Mesenchymal stem cell (in vitro differentiated cells and primary cell): ENCODE measurements around the gene TMED3.
A peak's percentile ranks its signal among the peaks of the same experiment; 100 is the strongest.

Experiments
- DNase-seq: peaks from one replicate; pipeline ENCODE4 v3.0.0-alpha.2; 2013
- H2AFZ ChIP-seq: one replicate; pipeline ENCODE4 v1.6.1; 2013; ENCODE audit warnings: low read depth, mild to moderate bottlenecking, control low read depth, inconsistent platforms, low read length, moderate library complexity
- H2AK5ac ChIP-seq: 2 replicates; pipeline ENCODE4 v1.6.1; 2013; ENCODE audit warnings: low read length, moderate library complexity, mild to moderate bottlenecking, inconsistent platforms; ENCODE audit not compliant: severe bottlenecking
- H2BK120ac ChIP-seq: one replicate; pipeline ENCODE4 v1.6.1; 2013; ENCODE audit warnings: low read depth, mild to moderate bottlenecking, inconsistent platforms, low read length, moderate library complexity
- H2BK12ac ChIP-seq, 2 experiments: one replicate each; pipeline ENCODE4 v1.6.1; 2013; ENCODE audit warnings: inconsistent platforms in 2 of 2, low read length in 2 of 2, mild to moderate bottlenecking in 2 of 2, moderate library complexity in 2 of 2, control low read depth in 1 of 2
- H2BK15ac ChIP-seq: one replicate; pipeline ENCODE4 v1.6.1; 2013; ENCODE audit warnings: mild to moderate bottlenecking, low read depth, inconsistent platforms; ENCODE audit not compliant: poor library complexity, severe bottlenecking
- H2BK5ac ChIP-seq: 2 replicates; pipeline ENCODE4 v1.6.1; 2013; ENCODE audit warnings: low read depth, mild to moderate bottlenecking, low read length, control low read depth, inconsistent platforms; ENCODE audit not compliant: poor library complexity, severe bottlenecking
- H3K14ac ChIP-seq, 2 experiments: one replicate each; pipeline ENCODE4 v1.6.1; 2013; ENCODE audit warnings: inconsistent platforms in 2 of 2, low read length in 2 of 2, control low read depth in 1 of 2, mild to moderate bottlenecking in 1 of 2, moderate library complexity in 1 of 2
- H3K18ac ChIP-seq, 2 experiments: one replicate each; pipeline ENCODE4 v1.6.1; 2013; ENCODE audit warnings: inconsistent platforms in 2 of 2, low read length in 2 of 2, control low read depth in 1 of 2, low read depth in 1 of 2, mild to moderate bottlenecking in 1 of 2
- H3K23ac ChIP-seq, 2 experiments: one replicate each; pipeline ENCODE4 v1.6.1; 2013; ENCODE audit warnings: inconsistent platforms in 2 of 2, low read length in 2 of 2, mild to moderate bottlenecking in 2 of 2, moderate library complexity in 2 of 2, control low read depth in 1 of 2
- H3K27ac ChIP-seq: 2 replicates; pipeline ENCODE4 v1.5.1; 2013; ENCODE audit warnings: mild to moderate bottlenecking, moderate library complexity, low read length, control low read depth, inconsistent platforms; ENCODE audit not compliant: poor library complexity, severe bottlenecking
- H3K27me3 ChIP-seq, 2 experiments: 2 replicates each; pipeline versions ENCODE4 v1.6.1 to v1.7.0; 2013; ENCODE audit warnings: low read length in 2 of 2, mild to moderate bottlenecking in 2 of 2, moderate library complexity in 2 of 2, control low read depth in 1 of 2, inconsistent platforms in 1 of 2; ENCODE audit not compliant: control insufficient read depth in 1 of 2, insufficient read depth in 1 of 2
- H3K36me3 ChIP-seq, 2 experiments: 2 replicates each; pipeline versions ENCODE4 v1.6.1 to v1.7.0; 2013; ENCODE audit warnings: low read length in 2 of 2, control low read depth in 1 of 2, inconsistent platforms in 1 of 2, low read depth in 1 of 2, mild to moderate bottlenecking in 1 of 2; ENCODE audit not compliant: insufficient read depth in 2 of 2, control insufficient read depth in 1 of 2
- H3K4ac ChIP-seq, 2 experiments: one replicate each; pipeline ENCODE4 v1.6.1; 2013; ENCODE audit warnings: inconsistent platforms in 2 of 2, low read length in 2 of 2, mild to moderate bottlenecking in 2 of 2, moderate library complexity in 2 of 2, control low read depth in 1 of 2, low read depth in 1 of 2
- H3K4me1 ChIP-seq: 2 replicates; pipeline ENCODE4 v1.6.1; 2013; ENCODE audit warnings: low read depth, low read length, control low read depth; ENCODE audit not compliant: control insufficient read depth, insufficient read depth
- H3K4me2 ChIP-seq: 2 replicates; pipeline ENCODE4 v1.6.1; 2013; ENCODE audit warnings: low read length, mild to moderate bottlenecking, inconsistent platforms; ENCODE audit not compliant: poor library complexity, severe bottlenecking
- H3K4me3 ChIP-seq, 2 experiments: 2 replicates each; pipeline versions ENCODE4 v1.5.1 to v1.7.0; 2013; ENCODE audit warnings: low read length in 2 of 2, mild to moderate bottlenecking in 2 of 2, control low read depth in 1 of 2, low read depth in 1 of 2; ENCODE audit not compliant: insufficient read depth in 1 of 2
- H3K79me1 ChIP-seq: replicated peaks from 2 replicates; pipeline ENCODE4 v1.6.1; 2013; ENCODE audit warnings: mild to moderate bottlenecking, control low read depth, low read length, inconsistent platforms; ENCODE audit not compliant: poor library complexity, severe bottlenecking
- H3K9ac ChIP-seq: 2 replicates; pipeline ENCODE4 v1.7.0; 2013; ENCODE audit warnings: mild to moderate bottlenecking, low read length, moderate library complexity
- H3K9me3 ChIP-seq: 2 replicates; pipeline ENCODE4 v1.7.0; 2013; ENCODE audit warnings: mild to moderate bottlenecking, low read length; ENCODE audit not compliant: control insufficient read depth
- H4K8ac ChIP-seq: one replicate; pipeline ENCODE4 v1.6.1; 2013; ENCODE audit warnings: inconsistent platforms, mild to moderate bottlenecking, low read length, moderate library complexity
- H4K91ac ChIP-seq: one replicate; pipeline ENCODE4 v1.6.1; 2013; ENCODE audit warnings: mild to moderate bottlenecking, low read length, inconsistent platforms
- WGBS: methylation state at CpG from one replicate; pipeline ENCODE4 v1.1.7; 2013; ENCODE audit warnings: mixed read lengths; 5-methylcytosine and 5-hydroxymethylcytosine counted together

TMED3 gene

GRCh38 chr15:79322945-79323344, 12.0 kb downstream of the TMED3 start:
- no peak overlapping the region for H3K18ac ChIP-seq
- no peak overlapping the region for H3K27ac ChIP-seq
- no peak overlapping the region for H2BK15ac ChIP-seq
- no peak overlapping the region for H3K23ac ChIP-seq
- H3K36me3 ChIP-seq: peaks cover 42 to 72% of the 10 kb centered on the region in 2 experiments
- H2AFZ ChIP-seq: no peak overlapping the region
- no peak for DNase-seq
- no peak overlapping the region for H4K91ac ChIP-seq
- no peaks in the 10 kb centered on the region for H3K4me1 ChIP-seq
- no peak overlapping the region for H3K4me3 ChIP-seq
- no peak overlapping the region for H2BK5ac ChIP-seq
- H4K8ac ChIP-seq: no peak overlapping the region
- no peaks in the 10 kb centered on the region for H3K9me3 ChIP-seq
- H3K14ac ChIP-seq: no peak overlapping the region
- H3K4me2 ChIP-seq: no peak overlapping the region
- no peak overlapping the region for H2AK5ac ChIP-seq
- WGBS: 99% methylated on average over 4 of the region's 6 CpGs
- no peak overlapping the region for H3K9ac ChIP-seq
- no peaks in the 10 kb centered on the region for H3K27me3 ChIP-seq
- H3K79me1 ChIP-seq: peaks cover 32% of the 10 kb centered on the region
- H3K4ac ChIP-seq: no peak overlapping the region
- no peak overlapping the region for H2BK120ac ChIP-seq
- no peak overlapping the region for H2BK12ac ChIP-seq

- WGBS: 17% methylated on average over 2 of the region's 2 CpGs
- H3K4me2 ChIP-seq: no peak overlapping the region
- no peak overlapping the region for H2AK5ac ChIP-seq
These were observed 18.3 kb downstream of the TMED3 start for GRCh38 chr15:79329171-79329611.

GRCh38 chr15:79332824-79333510, 22.1 kb downstream of the TMED3 start:
- Histone ChIP-seq H4K91ac (no peak overlapping the region), H2BK5ac (no peak overlapping the region), H2BK120ac (no peak overlapping the region), H3K4me1 (peaks cover 8% of the 10 kb centered on the region), H3K9ac (no peak overlapping the region), H3K14ac (no peak overlapping the region), H2BK15ac (no peak overlapping the region), H4K8ac (peak overlapping the region; percentile 4), H3K36me3 (no peaks in the 10 kb centered on the region), H3K18ac (no peak overlapping the region), H3K27ac (no peak overlapping the region), H3K27me3 (no peaks in the 10 kb centered on the region), H2AFZ (no peak overlapping the region), H2AK5ac (no peak overlapping the region), H3K4me3 (no peak overlapping the region), H3K9me3 (no peaks in the 10 kb centered on the region), H3K79me1 (peaks cover 7% of the 10 kb centered on the region), H3K4ac (no peak overlapping the region), H3K23ac (no peak overlapping the region), H3K4me2 (no peak overlapping the region), H2BK12ac (no peak overlapping the region)
- 96% methylated on average over 3 of the region's 5 CpGs for WGBS
- no peak for DNase-seq

More at GRCh38 chr15:79329171-79329611, 18.3 kb downstream of the TMED3 start:
- H3K79me1 ChIP-seq: peaks cover 15% of the 10 kb centered on the region
- H2BK5ac ChIP-seq: no peak overlapping the region
- no peak overlapping the region for H4K8ac ChIP-seq
- DNase-seq: peak; percentile 85
- H3K4me3 ChIP-seq: no peak overlapping the region
- no peak overlapping the region for H3K4ac ChIP-seq
- peak overlapping the region in 1 of 2 experiments; percentile 40 for H2BK12ac ChIP-seq
- H3K4me1 ChIP-seq: peaks cover 8% of the 10 kb centered on the region
- H2BK120ac ChIP-seq: no peak overlapping the region
- H3K9ac ChIP-seq: peak overlapping the region; percentile 30
- no peak overlapping the region for H2AFZ ChIP-seq
- peak overlapping the region in 1 of 2 experiments; percentile 61 for H3K18ac ChIP-seq
- no peak overlapping the region for H3K14ac ChIP-seq
- H2BK15ac ChIP-seq: no peak overlapping the region
- H3K27ac ChIP-seq: peak overlapping the region; percentile 29
- H3K27me3 ChIP-seq: no peaks in the 10 kb centered on the region
- H3K23ac ChIP-seq: no peak overlapping the region
- peaks cover 3 to 16% of the 10 kb centered on the region in 2 experiments for H3K36me3 ChIP-seq
- no peaks in the 10 kb centered on the region for H3K9me3 ChIP-seq
- no peak overlapping the region for H4K91ac ChIP-seq

GRCh38 chr15:79337591-79337990, 26.7 kb downstream of the TMED3 start:
- no peaks in the 10 kb centered on the region for H3K9me3 ChIP-seq
- no peak for DNase-seq
- no peaks in the 10 kb centered on the region for H3K36me3 ChIP-seq
- no peak overlapping the region for H3K18ac ChIP-seq
- whole genome bisulfite sequencing: 85% methylated on average over 5 of the region's 7 CpGs
- no peak overlapping the region for H4K8ac ChIP-seq
- no peak overlapping the region for H2BK15ac ChIP-seq
- no peak overlapping the region for H4K91ac ChIP-seq
- no peak overlapping the region for H3K14ac ChIP-seq
- H3K4me1 ChIP-seq: no peaks in the 10 kb centered on the region
- no peak overlapping the region for H3K9ac ChIP-seq
- peaks cover 11% of the 10 kb centered on the region for H3K79me1 ChIP-seq
- H2BK12ac ChIP-seq: no peak overlapping the region
- H3K27me3 ChIP-seq: no peaks in the 10 kb centered on the region
- no peak overlapping the region for H2BK5ac ChIP-seq
- no peak overlapping the region for H3K4me2 ChIP-seq
- no peak overlapping the region for H2AK5ac ChIP-seq
- no peak overlapping the region for H2BK120ac ChIP-seq
- H3K4me3 ChIP-seq: no peak overlapping the region
- no peak overlapping the region for H3K4ac ChIP-seq
- no peak overlapping the region for H3K27ac ChIP-seq
- no peak overlapping the region for H2AFZ ChIP-seq
- no peak overlapping the region for H3K23ac ChIP-seq
